OCI-LY7 (cell line): ENCODE measurements around the gene STEEP1. TPM values are rescaled to one million over a fixed set of nuclear protein-coding genes. Genes with fewer than 3 reads are reported as not detected.
"Not testable (repeated sequence)": the region's sequence is repeated elsewhere in the genome, so short reads cannot be mapped to it uniquely, and the experiment has no call there.

Experiments
- BruUV-seq: library from RNA; stranded (reverse); fragments of 400-500 nt; replicated peaks from 2 replicates; lab custom pipeline; 2021; lab: Mats Ljungman, UMichigan
- CTCF ChIA-PET: fragments of 300-600 bp; sonication (Branson Sonifier 250); formaldehyde crosslinking; loops from one replicate; lab custom pipeline; 2022; ENCODE audit warnings: antibody characterized with exemption; ENCODE audit not compliant: unreplicated experiment; lab: Charles Lee
- POLR2A ChIA-PET: fragments of 300-600 bp; sonication (Branson Sonifier 250); formaldehyde crosslinking; loops from one replicate; lab custom pipeline; 2022; ENCODE audit warnings: antibody characterized with exemption; lab: Charles Lee
- DNase-seq: peaks from one replicate; pipeline ENCODE4 v3.0.0-alpha.2; 2015; ENCODE audit warnings: low spot score
- H2AFZ ChIP-seq: fragments of 200-600 bp; sonication (generic), shearing (Covaris generic); 2 replicates; pipeline ENCODE4 v1.6.1; 2014; ENCODE audit warnings: mild to moderate bottlenecking, antibody characterized with exemption, low read length, moderate library complexity
- H3K27ac ChIP-seq: fragments of 200-600 bp; sonication (generic); 2 replicates; pipeline ENCODE4 v1.5.1; 2014; ENCODE audit warnings: mixed run types, low read depth, mild to moderate bottlenecking, moderate library complexity, low read length, inconsistent platforms; ENCODE audit not compliant: poor library complexity, severe bottlenecking
- H3K36me3 ChIP-seq: fragments of 200-600 bp; sonication (generic); 2 replicates; pipeline ENCODE4 v1.6.1; 2014; ENCODE audit warnings: mild to moderate bottlenecking, antibody characterized with exemption, low read length, moderate library complexity, mixed read lengths; ENCODE audit not compliant: insufficient read depth
- H3K4me1 ChIP-seq: fragments of 200-600 bp; sonication (generic); 2 replicates; pipeline ENCODE4 v1.5.1; 2014; ENCODE audit warnings: mild to moderate bottlenecking, low read length; ENCODE audit not compliant: insufficient read depth, poor library complexity, severe bottlenecking
- H3K4me2 ChIP-seq: fragments of 200-600 bp; sonication (generic); 2 replicates; pipeline ENCODE4 v1.6.1; 2014; ENCODE audit warnings: mild to moderate bottlenecking, low read length
- H3K4me3 ChIP-seq: fragments of 200-600 bp; sonication (generic); 2 replicates; pipeline ENCODE4 v1.5.1; 2014; ENCODE audit warnings: mild to moderate bottlenecking, low read depth, low read length; ENCODE audit not compliant: poor library complexity, severe bottlenecking
- H3K79me2 ChIP-seq: fragments of 200-600 bp; sonication (generic); 2 replicates; pipeline ENCODE4 v1.6.1; 2016; ENCODE audit warnings: low read depth, mild to moderate bottlenecking, low read length, moderate library complexity, mixed read lengths; ENCODE audit not compliant: insufficient read depth
- H3K9me2 ChIP-seq: fragments of 200-600 bp; sonication (generic); 2 replicates; pipeline ENCODE4 v1.6.1; 2016; ENCODE audit warnings: mild to moderate bottlenecking, low read length, mixed read lengths; ENCODE audit not compliant: insufficient read depth
- H3K9me3 ChIP-seq: fragments of 200-600 bp; sonication (generic); 2 replicates; pipeline ENCODE4 v1.6.1; 2014; ENCODE audit warnings: mild to moderate bottlenecking, mixed run types, low read length, mixed read lengths
- H4K20me1 ChIP-seq: fragments of 200-600 bp; sonication (generic); 2 replicates; pipeline ENCODE4 v1.6.1; 2014; ENCODE audit warnings: mild to moderate bottlenecking, antibody characterized with exemption, low read length, moderate library complexity, mixed read lengths; ENCODE audit not compliant: insufficient read depth
- EZH2phosphoT487 ChIP-seq: fragments of 200-600 bp; sonication (generic); IDR thresholded peaks from 2 replicates; pipeline ENCODE4 v1.6.1; 2018; ENCODE audit warnings: low read depth, borderline replicate concordance, mild to moderate bottlenecking, mixed run types, antibody characterized with exemption, low read length, moderate library complexity, mixed read lengths
- intact Hi-C: fragments of 100-400 bp; cut with micrococcal nuclease; formaldehyde crosslinking; loops from one replicate; pipeline ENCODE4 v1.10.0; 2022; ENCODE audit not compliant: unreplicated experiment
- total RNA-seq, 2 experiments: library from RNA; depleted of rRNA in 1 of 2; stranded (reverse); fragments of >200 nt in 1 of 2; shearing (Covaris generic) in 1 of 2; gene quantifications; 2 replicates each; pipeline ENCODE4 v1.2.3, GENCODE V29; 2014 to 2022
- TF ChIP-seq, protein P1 (sequence below): fragments of 200-600 bp; sonication (generic); conservative IDR thresholded peaks from 2 replicates; pipeline ENCODE4 v1.5.1; 2014; ENCODE audit warnings: mild to moderate bottlenecking, antibody characterized with exemption, low read length, moderate library complexity, mixed read lengths

Gene STEEP1
- total RNA-seq, 2 experiments from 2014 or later = 28.1 to 37.2 TPM

DNA sequence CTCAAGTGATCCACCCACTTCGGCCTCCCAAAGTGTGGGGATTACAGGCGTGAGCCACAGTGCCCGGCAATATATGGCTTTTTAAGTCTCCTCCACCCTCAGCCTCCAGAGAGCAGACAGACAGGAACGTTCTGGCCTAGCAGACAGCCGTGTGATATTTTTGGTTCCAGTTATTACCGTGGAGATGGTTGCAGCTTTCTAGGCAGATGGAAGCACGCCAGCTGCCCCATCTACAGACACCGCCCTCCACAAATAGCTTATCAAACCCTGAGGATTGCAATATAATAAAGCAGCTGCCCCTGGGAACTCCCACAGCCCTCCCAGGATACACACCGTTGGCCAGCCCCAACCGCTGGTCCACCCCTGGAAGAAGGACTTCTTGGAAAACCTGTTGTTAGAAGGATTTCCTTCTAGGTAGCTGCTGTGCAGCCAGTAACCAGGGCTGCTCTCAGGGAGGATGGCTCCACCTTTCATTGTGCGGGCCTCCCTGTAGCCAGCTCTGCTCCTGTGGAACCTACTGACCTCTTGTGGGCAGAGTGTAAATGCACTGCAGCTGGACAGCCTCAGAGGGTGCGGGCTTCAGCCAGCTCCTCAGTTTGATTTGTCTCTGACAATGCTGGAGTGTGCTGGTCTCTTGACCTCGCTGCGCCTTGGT lies 52.9 kb downstream of the STEEP1 start:
- peak; percentile 62 for DNase-seq
- Histone ChIP-seq H3K79me2 (no peaks in the 10 kb centered on the region), H3K4me2 (no peak overlapping the region)

DNA sequence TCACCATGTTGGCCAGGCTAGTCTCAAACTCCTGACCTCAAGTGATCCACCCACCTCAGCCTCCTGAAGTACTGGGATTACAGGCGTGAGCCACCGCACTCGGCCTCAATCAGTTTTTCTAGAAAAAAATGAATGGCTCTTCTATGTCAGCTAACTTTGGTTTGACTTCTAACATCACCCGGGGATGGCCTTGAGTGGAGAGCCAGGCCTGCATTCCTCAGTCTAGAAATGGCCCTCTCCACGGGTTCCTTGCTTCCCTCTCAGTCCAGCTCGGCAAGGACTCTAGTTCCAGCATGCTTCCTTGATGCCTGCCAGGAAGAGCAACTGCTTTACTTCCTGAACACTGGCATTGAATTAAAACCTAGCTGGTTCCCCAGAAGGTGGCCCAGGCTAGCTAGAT lies 58.0 kb downstream of the STEEP1 start:
- Histone ChIP-seq H3K9me3 (no peaks in the 10 kb centered on the region), H3K9me2 (no peaks in the 10 kb centered on the region), H3K4me2 (no peak overlapping the region), H3K4me1 (no peaks in the 10 kb centered on the region), H2AFZ (no peak overlapping the region), H3K4me3 (no peak overlapping the region), H4K20me1 (no peaks in the 10 kb centered on the region), H3K27ac (no peak overlapping the region), H3K79me2 (no peaks in the 10 kb centered on the region), H3K36me3 (no peaks in the 10 kb centered on the region)
- DNase-seq = no peak
- intact Hi-C loops = no loop called here
- CTCF ChIA-PET = no interaction called here
- POLR2A ChIA-PET = interaction anchor here (0.7 kb wide), 1 partner anchor 42 kb away, joined by 3 read pairs; no protein-coding TSS in a partner anchor
- no TSS peak for BruUV-seq
- TF ChIP-seq, protein P1, sequence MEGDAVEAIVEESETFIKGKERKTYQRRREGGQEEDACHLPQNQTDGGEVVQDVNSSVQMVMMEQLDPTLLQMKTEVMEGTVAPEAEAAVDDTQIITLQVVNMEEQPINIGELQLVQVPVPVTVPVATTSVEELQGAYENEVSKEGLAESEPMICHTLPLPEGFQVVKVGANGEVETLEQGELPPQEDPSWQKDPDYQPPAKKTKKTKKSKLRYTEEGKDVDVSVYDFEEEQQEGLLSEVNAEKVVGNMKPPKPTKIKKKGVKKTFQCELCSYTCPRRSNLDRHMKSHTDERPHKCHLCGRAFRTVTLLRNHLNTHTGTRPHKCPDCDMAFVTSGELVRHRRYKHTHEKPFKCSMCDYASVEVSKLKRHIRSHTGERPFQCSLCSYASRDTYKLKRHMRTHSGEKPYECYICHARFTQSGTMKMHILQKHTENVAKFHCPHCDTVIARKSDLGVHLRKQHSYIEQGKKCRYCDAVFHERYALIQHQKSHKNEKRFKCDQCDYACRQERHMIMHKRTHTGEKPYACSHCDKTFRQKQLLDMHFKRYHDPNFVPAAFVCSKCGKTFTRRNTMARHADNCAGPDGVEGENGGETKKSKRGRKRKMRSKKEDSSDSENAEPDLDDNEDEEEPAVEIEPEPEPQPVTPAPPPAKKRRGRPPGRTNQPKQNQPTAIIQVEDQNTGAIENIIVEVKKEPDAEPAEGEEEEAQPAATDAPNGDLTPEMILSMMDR = no peak

More for the DNA sequence above, 52.9 kb downstream of the STEEP1 start:
- Histone ChIP-seq H3K9me2 (no peaks in the 10 kb centered on the region), H3K27ac (no peak overlapping the region), H4K20me1 (no peaks in the 10 kb centered on the region), H3K4me1 (peaks cover 4% of the 10 kb centered on the region), H2AFZ (no peak overlapping the region), H3K9me3 (no peaks in the 10 kb centered on the region), H3K36me3 (no peaks in the 10 kb centered on the region), H3K4me3 (no peak overlapping the region)
- TF ChIP-seq EZH2phosphoT487 = no peak
- TF ChIP-seq, protein P1 = peak; percentile 63
- BruUV-seq = no TSS peak
- ChIA-PET CTCF (interaction anchor here (0.6 to 1.1 kb wide), 2 partner anchors 217 to 264 kb away, joined by 3 read pairs; no protein-coding TSS in a partner anchor), POLR2A (interaction anchor here (0.5 to 0.6 kb wide), 2 partner anchors 27 to 37 kb away, joined by 3 read pairs; no protein-coding TSS in a partner anchor)
- intact Hi-C loops = loop anchor here (2.0 to 10.0 kb wide), 2 partner anchors 43 to 97 kb away; partner anchors contain the start of gene SLC25A5

DNA sequence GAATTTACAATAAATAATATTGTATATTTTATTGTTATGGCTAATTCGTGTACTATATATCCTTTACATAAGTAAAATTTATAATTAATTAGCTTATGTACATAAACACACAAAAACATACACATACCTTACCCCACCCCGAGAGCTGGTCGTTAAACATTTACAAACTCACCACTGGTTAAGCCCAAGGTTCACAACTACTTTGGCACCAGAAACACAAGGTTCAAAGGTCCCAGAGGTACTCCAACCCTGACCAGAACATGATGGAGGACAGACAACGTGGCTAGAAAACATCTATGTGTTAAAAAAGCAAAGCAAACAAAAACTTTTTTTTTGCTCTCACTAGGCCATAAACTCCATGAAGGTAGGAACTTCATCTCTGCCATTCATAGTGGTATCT lies 59.3 kb downstream of the STEEP1 start:
- intact Hi-C loops = no loop called here
- H3K36me3 ChIP-seq = no peaks in the 10 kb centered on the region
- H2AFZ ChIP-seq = no peak overlapping the region
- H3K4me3 ChIP-seq = no peak overlapping the region
- POLR2A ChIA-PET = interaction anchor here (0.7 kb wide), 1 partner anchor 223 kb away, joined by 3 read pairs; no protein-coding TSS in a partner anchor
- no peaks in the 10 kb centered on the region for H4K20me1 ChIP-seq
- no TSS peak for BruUV-seq
- no peak for DNase-seq
- CTCF ChIA-PET = no interaction called here
- H3K9me3 ChIP-seq = no peaks in the 10 kb centered on the region
- H3K9me2 ChIP-seq = no peaks in the 10 kb centered on the region
- no peak for TF ChIP-seq EZH2phosphoT487
- TF ChIP-seq, protein P1 = no peak
- H3K4me1 ChIP-seq = no peaks in the 10 kb centered on the region
- no peak overlapping the region for H3K4me2 ChIP-seq
- no peaks in the 10 kb centered on the region for H3K79me2 ChIP-seq
- no peak overlapping the region for H3K27ac ChIP-seq

DNA sequence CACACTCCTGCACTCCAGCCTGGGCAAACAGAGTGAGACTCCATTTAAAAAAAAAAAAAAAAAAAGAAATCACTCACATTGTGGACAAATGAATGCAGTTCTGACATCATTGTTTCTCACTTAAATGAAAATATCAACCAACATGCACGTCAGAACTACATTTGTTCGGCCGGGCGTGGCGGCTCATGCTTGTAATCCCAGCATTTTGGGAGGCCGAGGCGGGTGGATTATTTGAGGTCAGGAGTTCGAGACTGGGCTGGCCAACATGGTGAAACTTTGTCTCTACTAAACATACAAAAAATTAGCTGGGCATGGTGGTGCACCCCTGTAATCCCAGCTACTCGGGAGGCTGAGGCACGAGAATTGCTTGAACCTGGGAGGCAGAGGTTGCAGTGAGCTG lies 60.1 kb downstream of the STEEP1 start:
- H3K4me3 ChIP-seq, CTCF ChIA-PET, H3K4me1 ChIP-seq, H3K9me2 ChIP-seq, H4K20me1 ChIP-seq, BruUV-seq, H3K79me2 ChIP-seq, H3K36me3 ChIP-seq, H3K27ac ChIP-seq, POLR2A ChIA-PET, intact Hi-C loops, H2AFZ ChIP-seq, H3K9me3 ChIP-seq, DNase-seq, H3K4me2 ChIP-seq: not testable (repeated sequence)
